ENCODE data around the gene CLCN2.

Gene CLCN2

DNA sequence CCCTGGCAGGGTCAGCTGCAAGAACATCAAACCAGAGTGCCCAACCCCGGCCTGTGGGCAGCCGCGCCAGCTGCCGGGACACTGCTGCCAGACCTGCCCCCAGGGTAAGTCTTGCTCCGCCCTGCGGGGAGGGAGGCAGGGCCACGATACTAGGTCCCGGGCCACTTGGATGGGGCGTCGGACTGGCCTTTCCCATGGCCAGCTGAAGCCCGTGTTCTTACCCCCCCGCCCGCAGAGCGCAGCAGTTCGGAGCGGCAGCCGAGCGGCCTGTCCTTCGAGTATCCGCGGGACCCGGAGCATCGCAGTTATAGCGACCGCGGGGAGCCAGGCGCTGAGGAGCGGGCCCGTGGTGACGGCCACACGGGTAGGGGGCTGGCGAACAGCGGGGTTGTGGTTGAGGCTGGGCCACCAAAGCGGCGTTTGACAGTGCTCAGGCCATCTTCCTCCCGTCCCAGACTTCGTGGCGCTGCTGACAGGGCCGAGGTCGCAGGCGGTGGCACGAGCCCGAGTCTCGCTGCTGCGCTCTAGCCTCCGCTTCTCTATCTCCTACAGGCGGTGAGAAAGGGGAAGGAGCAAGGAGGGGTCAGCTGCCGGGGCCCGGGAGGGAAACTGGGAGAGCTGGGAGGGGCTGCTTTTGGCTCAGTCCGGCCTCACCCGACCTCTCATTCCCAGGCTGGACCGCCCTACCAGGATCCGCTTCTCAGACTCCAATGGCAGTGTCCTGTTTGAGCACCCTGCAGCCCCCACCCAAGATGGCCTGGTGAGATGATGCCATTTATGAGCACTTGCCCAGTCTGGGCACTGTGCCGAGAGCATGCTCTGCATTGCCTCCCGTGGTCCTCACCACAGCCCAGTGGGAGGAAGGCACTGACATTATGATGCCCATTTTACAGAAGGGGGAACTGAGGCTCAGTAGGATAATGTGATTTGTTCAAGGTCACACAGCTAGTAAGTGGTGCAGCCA lies 20.1 kb upstream of the CLCN2 start:
- no peak for DNase-seq (ENCODE audit: low read depth in 2 of 2, low spot score in 1 of 2)

DNA sequence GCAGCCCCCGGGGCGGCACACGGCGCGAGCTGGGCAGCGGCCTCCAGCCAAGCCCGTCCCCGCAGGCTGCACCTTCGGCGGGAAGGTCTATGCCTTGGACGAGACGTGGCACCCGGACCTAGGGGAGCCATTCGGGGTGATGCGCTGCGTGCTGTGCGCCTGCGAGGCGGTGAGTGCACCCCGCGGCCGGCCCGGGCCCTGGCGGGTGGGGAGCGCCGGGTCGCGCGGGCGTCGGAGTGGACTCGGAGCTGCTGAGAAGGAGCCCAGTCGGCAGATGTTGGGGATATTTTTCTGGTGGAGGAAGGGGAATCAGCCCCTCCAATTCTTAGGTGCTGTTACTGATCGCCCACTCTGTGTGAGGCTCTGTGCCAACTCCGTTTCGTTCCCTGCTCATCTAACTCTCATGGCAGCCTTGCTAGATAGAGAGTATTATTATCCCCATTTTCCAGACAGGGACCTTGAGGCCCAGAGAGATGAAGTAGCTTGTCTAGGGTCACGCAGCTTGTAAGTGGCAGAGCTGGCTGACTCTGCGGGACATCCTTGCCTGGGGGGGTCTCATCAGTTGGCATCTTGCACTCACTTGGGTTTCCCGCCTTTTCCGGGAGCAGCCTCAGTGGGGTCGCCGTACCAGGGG lies 19.3 kb upstream of the CLCN2 start:
- DNase-seq (ENCODE audit: low read depth in 2 of 2, low spot score in 1 of 2): no peak

DNA sequence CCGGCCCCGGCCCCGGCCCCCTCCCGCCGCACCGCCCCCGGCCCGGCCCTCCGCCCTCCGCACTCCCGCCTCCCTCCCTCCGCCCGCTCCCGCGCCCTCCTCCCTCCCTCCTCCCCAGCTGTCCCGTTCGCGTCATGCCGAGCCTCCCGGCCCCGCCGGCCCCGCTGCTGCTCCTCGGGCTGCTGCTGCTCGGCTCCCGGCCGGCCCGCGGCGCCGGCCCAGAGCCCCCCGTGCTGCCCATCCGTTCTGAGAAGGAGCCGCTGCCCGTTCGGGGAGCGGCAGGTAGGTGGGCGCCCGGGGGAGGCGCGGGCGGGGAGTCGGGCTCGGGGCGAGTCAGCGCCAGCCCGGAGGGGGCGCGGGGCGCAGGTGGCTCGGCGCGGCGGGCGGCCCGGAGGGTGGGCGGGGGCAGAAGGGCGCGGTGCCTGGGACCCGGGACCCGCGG lies 18.8 kb upstream of the CLCN2 start:
- no peak for DNase-seq (ENCODE audit: low read depth in 2 of 2, low spot score in 1 of 2)

DNA sequence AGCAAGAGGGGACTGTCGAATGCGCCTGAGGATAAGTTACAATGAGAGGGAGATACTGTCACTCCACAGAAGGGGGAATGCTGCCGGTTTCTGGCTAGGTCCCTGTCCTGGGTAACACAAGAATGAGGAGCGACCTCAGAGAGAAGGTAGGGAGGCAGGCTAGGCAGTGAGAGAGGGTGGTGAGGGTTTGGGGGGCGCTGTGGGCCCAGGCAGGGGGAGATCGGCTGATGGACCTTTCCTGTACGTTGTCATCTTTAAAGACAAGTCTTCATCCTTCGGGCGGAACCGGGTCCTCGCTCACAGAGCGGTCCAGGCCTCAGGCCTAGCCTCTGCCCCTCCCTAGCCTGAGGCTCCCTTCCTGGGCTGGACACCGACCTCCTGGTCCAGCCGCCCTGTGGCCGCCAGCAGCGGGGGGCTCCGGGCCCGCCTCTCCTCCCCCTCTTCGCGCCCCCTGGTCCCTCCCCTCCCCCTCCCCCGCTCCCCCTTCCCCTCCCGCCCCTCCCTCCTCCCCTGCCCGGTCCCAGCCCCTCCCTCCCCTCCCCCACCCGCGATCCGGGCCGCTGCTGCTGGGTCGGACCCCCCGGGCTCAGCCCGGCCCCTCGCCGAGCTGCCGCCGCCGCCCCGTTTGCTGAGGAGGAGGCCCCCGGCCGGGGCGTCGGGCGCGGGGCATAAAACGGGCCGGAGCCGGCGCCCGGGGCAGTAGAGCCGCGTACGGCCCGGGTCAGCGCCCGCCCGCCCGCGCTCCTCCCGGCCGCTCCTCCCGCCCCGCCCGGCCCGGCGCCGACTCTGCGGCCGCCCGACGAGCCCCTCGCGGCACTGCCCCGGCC lies 18.2 kb upstream of the CLCN2 start, which contains the start of gene CHRD:
Gene CHRD, plus strand, starts transcription at position 697 of the 827 bp plus-strand sequence. CDS start 265 bp downstream, outside the sequence.
- DNase-seq (ENCODE audit: low read depth in 2 of 2, low spot score in 1 of 2): no peak

DNA sequence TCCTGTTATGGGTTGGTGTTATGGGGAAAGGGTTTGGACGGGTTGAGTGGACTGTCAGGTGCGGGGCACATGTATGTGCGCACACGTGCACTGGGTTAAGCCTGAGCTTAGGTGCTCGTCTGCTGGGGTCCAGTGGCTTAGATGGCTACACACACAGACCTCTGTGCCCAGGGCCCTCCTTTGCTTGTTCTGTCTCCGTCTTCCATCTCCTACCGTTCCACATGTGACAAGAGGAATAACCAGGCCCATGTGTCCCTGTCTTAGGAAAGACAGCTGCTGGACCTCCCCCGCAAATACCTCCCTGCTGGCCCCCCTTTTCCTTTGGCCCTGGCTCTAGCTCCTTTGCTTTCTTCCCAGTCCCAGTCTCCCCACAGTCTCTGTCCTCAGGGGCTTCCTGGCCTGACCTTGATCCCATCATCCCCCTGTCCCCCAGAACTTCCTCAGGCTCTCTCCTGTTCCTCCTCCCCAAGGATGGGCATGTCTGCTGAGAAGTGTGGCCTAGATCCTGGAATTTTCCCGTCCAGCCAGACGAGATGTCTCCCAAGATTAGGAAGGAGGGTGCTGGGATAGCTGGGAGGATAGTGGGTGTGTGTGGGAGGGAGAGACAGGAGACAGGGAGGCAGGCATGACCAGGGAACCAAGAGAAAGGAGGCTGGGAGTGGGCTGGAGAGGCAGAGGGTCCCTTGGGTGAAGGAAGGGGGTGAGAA lies 17.4 kb upstream of the CLCN2 start:
- DNase-seq (ENCODE audit: low read depth in 2 of 2, low spot score in 1 of 2): no peak

DNA sequence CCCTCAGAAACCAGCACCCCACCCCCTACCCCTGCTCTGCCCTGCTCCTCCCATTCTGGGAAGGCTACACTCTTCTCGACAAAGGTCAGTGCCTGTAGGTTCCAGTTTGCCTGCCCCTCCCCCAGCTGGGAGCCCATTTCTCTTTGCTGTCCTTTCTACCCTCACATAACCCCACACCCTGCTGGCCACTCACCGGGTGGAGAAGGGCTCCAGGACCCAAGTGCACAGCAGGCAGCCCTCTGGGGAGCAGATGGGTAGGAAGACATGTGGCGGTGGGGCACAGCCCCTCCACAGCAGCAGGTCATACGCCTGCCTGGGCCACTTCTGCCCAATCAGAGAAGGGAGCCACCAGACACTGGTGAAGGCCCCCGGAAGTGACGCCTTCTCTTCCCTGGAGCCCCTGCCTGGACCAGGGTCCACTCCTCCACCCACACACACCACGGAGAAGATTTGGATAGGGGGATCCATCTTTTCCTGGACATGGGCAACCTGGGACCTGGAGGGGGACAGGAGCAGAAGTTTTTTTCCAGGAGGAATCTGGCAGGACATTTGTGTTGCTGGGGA lies 16.6 kb upstream of the CLCN2 start, which contains the start of gene THPO:
Gene THPO, minus strand, starts transcription at position 326 of the 564 bp plus-strand sequence. CDS start 1,948 bp downstream, outside the sequence.
- DNase-seq (ENCODE audit: low read depth in 2 of 2, low spot score in 1 of 2): no peak

DNA sequence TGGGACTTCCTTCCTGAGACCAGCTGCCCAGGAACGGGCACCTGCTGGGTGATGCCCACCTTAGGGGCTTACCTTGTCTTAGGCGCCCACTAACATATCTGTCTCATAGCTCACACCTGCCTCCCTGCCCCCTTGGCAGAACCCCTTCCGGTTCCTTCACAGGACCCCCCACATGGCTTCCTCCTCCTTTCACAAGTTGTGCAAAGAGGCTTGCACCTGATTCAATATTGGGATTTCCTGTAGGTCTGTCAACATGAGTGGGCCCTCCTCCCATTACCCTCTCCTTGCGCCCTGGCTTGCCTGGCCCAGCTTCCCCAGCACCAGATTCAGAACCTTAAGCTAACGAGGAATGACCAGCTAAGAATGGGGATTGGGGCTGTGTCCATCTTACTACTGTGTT lies 16.0 kb upstream of the CLCN2 start:
- DNase-seq (ENCODE audit: low read depth in 2 of 2, low spot score in 1 of 2): no peak

DNA sequence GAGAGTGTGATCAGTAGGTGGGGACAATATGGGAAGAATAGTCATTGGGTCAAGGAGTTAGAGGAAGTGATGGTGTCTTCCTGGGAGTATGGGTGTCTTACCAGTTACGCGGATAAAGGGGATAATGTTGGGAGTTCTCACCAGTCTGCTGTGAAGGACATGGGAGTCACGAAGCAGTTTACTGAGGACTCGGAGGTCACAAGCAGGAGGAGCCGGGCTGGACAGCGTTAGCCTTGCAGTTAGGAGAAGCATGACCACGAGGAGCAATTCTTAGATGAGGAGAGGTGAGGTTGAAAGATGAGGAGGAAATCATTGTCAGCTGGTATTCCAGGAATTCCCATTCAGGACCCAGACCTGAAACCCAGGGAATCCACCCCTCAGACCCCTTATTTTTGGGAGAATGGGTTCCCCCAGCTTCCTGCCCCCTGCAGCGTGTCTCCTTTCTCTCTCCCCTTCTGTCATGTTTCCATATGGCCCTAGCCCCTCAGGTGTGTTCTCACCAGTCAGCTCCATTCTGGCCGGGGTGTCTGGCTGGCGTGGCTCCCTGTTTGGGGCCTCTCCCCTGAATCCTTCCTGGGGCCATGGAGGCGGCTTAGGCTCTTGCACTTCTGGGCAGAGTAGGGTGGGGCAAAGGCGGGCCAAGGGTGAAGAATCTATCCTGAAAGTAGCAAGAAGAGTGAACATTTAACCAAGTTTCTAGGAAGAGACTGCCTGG lies 14.5 kb upstream of the CLCN2 start:
- DNase-seq (ENCODE audit: low read depth in 2 of 2, low spot score in 1 of 2): no peak

DNA sequence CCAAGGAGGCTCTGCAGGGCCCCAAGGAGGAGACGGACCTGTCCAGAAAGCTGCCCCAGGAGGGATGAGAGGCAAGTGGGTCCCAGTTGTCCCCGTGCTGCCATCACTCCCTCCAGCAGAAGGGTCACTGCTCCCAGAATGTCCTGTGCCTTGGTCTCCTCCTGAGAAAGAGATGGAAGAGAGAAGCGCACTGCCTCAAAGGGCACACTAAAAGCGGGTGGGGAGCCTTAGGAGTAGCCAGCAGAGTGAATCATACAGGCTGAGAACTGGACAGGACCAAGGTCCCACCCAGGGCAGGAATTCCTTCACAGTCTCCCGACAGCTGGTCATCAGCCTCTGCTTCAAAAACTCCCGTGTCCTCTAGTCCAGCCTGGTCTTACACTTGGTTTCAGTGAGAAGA lies 12.0 kb upstream of the CLCN2 start:
- no peak for DNase-seq (ENCODE audit: low read depth in 2 of 2, low spot score in 1 of 2)

DNA sequence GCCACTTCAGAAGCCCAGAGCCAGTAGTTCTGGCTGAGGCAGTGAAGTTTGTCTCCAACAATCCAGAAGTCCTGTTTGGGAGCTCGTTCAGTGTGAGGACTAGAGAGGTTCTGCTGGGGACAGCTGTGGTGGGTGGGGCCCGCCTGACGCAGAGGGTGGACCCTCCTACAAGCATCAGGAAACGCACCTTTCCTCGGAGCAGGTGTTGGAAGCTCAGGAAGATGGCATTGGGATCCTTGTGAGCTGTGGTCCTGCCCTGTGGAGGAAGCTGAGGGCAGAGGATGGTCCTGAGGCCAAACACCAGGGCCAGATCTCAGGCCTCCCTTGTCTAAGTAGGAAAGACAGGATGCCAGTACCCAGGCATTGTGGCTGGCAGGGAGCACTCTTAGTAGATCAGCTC lies 11.5 kb upstream of the CLCN2 start:
- DNase-seq (ENCODE audit: low read depth in 2 of 2, low spot score in 1 of 2): no peak

DNA sequence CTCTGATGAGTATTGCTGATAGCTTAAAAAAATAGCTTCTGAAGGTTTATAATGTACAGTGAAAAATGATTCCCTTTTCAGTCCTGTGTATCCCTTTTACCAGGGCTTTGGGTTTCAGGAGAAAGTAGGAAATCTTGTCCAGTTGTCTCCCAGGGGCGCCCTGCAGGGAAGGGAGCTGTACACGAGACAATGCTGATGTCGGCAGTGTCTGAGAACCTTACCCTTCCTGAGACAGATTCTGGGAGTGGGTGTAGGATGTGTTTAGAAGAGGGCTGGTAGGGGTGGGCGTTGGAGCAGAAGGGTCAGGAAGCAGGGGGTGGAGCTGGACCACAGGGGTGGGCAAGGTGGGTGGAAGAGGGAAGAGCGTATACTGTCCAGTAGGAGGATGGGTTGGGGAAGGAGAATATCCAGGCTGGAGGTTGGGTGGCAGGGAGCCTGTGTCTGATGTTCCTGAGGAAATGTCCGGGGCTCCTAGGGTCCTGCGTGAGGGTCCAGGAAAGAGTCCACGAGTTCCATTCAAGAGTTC lies 11.0 kb upstream of the CLCN2 start:
- no peak for DNase-seq (ENCODE audit: low read depth in 2 of 2, low spot score in 1 of 2)

DNA sequence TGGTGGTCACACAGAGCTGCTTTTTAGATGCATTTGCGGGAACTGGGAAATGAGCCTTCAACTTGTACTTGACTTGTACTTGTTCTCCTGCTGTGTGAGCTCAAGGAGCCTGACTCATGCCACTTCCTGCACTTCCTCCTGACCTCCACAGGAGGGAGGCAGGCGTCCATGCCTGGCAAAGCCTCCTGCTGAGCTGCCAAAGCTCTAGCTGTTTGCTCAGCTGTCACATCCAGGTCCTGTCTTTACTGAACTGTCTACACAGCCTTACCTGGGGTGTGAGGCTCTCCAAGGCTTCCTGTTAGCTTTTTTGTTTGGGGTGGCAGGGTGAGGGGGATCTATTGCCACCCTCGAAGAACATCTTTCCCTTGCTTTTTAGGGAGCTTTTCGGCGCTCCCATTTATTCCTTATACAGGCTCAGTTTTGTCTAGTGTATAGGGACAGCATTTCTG lies 10.2 kb upstream of the CLCN2 start:
- DNase-seq (ENCODE audit: low read depth in 2 of 2, low spot score in 1 of 2): peak in 1 of 2 donors; percentile 19

DNA sequence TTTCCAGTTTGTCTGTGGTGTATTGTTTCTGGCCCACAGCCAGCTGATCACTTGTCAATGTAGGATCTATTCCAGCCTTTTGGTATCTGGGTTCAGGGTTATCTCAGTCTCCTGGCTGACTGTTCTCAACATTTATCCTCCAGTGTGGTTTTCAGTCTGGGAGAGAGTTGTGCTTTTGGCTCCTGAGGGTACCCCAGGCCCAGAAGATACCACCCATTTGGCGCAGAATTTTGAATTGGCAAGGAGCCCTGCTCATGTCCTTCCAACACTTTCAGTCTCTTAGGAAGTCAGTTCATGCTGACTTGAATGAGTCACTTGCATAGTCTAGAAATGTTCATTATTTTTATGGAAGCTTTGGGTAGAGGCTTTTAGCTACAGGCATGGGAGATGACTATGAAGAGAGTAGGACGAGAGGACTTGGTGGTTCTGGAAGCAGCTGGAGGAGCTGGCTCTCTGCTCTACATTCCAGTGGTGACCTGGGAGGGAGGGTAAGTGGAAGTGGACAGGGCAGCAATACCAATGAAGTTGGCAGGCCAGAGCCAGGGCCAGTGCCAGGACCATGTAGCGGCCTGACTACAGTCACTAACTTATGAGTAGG lies 7.3 kb upstream of the CLCN2 start:
- DNase-seq (ENCODE audit: low read depth in 2 of 2, low spot score in 1 of 2): no peak

DNA sequence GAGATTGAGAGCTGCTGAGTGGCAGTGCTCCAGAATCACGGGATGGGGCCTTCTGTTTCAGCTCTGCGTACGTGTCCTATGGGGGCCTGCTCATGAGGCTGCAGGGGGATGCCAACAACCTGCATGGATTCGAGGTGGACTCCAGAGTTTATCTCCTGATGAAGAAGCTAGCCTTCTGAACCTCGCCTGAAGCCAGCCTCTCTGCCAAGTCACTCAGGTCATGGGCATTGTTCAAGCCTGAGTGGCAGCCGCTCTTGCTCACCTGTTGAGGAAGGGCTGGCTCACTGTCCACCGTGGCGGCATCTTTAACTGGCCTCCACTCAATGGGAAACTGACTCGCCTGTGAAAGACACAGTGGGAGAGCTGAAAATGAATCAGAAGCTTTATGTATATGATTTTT lies 6.7 kb upstream of the CLCN2 start:
- no peak for DNase-seq (ENCODE audit: low read depth in 2 of 2, low spot score in 1 of 2)

DNA sequence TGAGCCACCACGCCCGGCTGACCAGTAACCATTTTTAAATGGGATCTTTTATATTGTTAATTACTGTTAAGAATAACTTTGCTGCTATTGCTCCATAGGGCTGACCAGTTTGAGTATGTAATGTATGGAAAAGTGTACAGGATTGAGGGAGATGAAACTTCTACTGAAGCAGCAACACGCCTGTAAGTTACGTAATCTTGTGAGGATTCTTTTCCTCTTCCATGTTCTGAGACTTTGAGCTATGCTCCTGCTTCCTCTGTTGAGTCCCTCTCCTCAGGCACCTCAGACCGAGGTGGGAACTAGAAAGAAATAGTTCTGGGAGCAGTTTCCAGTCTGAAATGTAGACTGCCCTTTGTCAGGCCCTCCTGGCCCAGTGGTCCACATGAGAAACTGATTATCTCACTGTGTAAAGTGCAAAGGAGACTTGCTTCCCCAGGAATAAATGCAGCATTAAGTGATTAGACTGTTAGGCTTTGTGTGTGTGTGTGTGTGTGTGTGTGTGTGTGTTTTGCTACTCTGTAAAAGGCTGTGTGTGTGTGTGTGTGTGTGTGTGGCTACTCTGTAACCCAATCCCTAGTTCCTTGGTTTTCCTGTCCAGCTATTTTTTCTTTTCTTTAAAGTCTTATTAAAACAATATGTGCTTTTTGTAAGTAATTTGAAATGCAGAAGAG lies 5.3 kb upstream of the CLCN2 start:
- no peak for DNase-seq (ENCODE audit: low read depth in 2 of 2, low spot score in 1 of 2)

DNA sequence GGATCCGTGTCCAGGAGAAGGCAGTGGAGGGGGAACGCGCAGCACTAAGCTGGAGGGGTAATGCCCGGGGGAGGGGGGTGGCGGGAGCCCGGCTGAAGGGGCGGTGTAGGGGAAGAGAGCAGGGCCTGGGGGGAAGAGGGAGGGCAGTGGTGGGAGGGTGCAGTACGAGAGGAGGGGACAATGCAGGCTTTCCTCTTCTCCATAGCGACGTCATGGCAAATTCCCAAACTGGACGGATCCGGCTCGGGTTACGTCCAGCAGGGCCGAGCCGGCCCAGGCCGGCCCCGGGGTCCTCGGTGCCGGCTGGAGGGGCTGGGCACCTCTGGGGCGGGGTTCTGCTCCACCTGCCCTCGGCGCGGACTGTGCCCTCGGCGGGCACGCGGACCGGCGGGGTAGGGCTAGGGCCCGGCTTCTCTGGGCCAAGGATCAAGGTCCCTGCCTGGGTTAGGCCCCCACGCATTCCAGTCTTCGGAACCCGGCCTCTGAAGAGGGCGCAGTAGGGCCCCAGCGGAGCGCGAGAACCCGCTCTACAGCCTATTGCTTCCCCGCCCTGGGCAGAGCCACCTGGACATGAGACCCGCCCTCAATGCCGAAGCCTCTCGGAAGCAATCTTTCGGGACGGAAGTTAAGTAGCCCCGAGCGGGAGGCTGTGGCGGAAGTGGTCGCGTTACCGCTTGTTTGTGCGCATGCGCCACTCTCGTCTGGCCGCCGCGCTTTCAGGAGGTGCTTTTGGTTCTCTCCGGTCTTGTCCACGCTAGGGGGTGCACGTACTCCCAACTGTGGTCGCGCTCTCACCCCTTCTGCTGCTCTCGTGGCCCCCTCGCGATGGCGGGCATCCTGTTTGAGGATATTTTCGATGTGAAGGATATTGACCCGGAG lies 1.5 kb upstream of the CLCN2 start:
- DNase-seq (ENCODE audit: low read depth in 2 of 2, low spot score in 1 of 2): peak; percentile 90 to 95

DNA sequence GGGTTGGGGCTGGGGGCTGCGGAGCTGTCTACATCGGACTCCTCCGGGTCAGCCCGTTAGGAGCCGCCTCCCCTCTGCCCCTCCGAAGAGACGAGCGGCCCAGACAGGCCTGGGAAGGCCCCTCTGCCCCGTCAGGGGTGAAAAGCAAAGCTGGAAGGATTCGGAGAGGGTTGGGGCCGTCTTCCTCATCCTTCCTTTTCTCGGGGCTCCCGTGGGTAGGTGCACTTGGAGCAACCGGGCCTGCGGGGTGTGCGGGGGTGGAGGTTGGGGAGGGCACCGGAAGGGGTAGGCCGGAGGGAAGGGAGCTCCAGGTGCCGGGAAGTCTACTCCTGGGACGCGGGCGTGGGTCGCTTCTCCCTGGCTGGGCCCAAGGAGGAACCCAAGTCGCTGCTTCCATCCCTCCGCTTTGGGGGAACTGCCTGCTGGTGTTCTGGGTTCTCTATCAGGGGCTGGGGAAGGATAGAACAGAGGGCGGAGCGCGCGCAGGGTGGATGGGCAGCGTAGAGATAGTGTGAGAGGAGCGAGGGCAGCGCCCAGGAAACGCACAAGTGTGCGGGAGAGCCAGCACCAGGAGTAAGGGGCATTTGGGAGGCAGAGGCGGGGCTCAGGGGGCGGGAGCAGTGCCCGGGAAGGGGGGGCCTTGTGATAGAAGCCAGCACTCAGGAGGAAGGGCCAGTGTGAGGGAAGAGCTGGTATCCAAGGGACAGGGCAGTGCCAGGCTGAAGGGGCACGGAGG lies 695 bp upstream of the CLCN2 start:
- peak in 1 of 2 donors; percentile 5 for DNase-seq (ENCODE audit: low read depth in 2 of 2, low spot score in 1 of 2)

Data from stimulated activated CD8-positive, alpha-beta memory T cell treated with anti-CD3 and anti-CD28 coated beads, Interleukin-4, amount 100 ng/mL, for 4 hours (primary cell).